ENCODE measurements around the gene WNT2B.
"Not testable (repeated sequence)": the region's sequence is repeated elsewhere in the genome, so short reads cannot be mapped to it uniquely, and the experiment has no call there.

Gene WNT2B

GRCh38 chr1:112508278-112509004 lies at the start of gene WNT2B:
Gene WNT2B, plus strand, starts transcription at chr1:112508965. Its CDS starts 298 bp downstream, at chr1:112509263.
- peak; percentile 36 for DNase-seq

GRCh38 chr1:112460615-112461014 lies 48.1 kb upstream of the WNT2B start:
- DNase-seq, result no peak

GRCh38 chr1:112461200-112461871 lies 47.4 kb upstream of the WNT2B start:
- no peak for DNase-seq

GRCh38 chr1:112462953-112463279 lies 45.8 kb upstream of the WNT2B start:
- DNase-seq, result no peak

- DNase-seq, result no peak
These were observed 44.3 kb upstream of the WNT2B start for GRCh38 chr1:112464501-112464900.

- no peak for DNase-seq
These were observed 43.6 kb upstream of the WNT2B start for GRCh38 chr1:112465122-112465521.

GRCh38 chr1:112466078-112466660 lies 42.6 kb upstream of the WNT2B start:
- DNase-seq, result peak; percentile 91

GRCh38 chr1:112470324-112470723 lies 38.4 kb upstream of the WNT2B start:
- not testable (repeated sequence) for DNase-seq

GRCh38 chr1:112470966-112471365 lies 37.8 kb upstream of the WNT2B start:
- DNase-seq, result no peak

- no peak for DNase-seq
These were observed 36.6 kb upstream of the WNT2B start for GRCh38 chr1:112472142-112472541.

GRCh38 chr1:112477550-112477949 lies 31.2 kb upstream of the WNT2B start:
- DNase-seq, result no peak

- no peak for DNase-seq
These were observed 30.5 kb upstream of the WNT2B start for GRCh38 chr1:112478314-112478713.

GRCh38 chr1:112486063-112486462 lies 22.7 kb upstream of the WNT2B start:
- not testable (repeated sequence) for DNase-seq

- not testable (repeated sequence) for DNase-seq
These were observed 21.1 kb upstream of the WNT2B start for GRCh38 chr1:112487686-112488085.

- DNase-seq, result no peak
These were observed 20.6 kb upstream of the WNT2B start for GRCh38 chr1:112488141-112488540.

- DNase-seq, result no peak
These were observed 16.7 kb upstream of the WNT2B start for GRCh38 chr1:112492076-112492475.

GRCh38 chr1:112493351-112493750 lies 15.4 kb upstream of the WNT2B start:
- no peak for DNase-seq

GRCh38 chr1:112496290-112496689 lies 12.5 kb upstream of the WNT2B start:
- no peak for DNase-seq

GRCh38 chr1:112501810-112502641 lies 6.7 kb upstream of the WNT2B start:
- peak; percentile 58 for DNase-seq

GRCh38 chr1:112502826-112503225 lies 5.9 kb upstream of the WNT2B start:
- DNase-seq, result no peak

GRCh38 chr1:112504001-112504660 lies 4.6 kb upstream of the WNT2B start:
- no peak for DNase-seq

GRCh38 chr1:112504661-112505399 lies 3.9 kb upstream of the WNT2B start:
- DNase-seq, result no peak

Data from activated CD4-positive, alpha-beta T cell treated with anti-CD3 and anti-CD28 coated beads, Interleukin-2, amount 50 U/mL, for 16 hours (primary cell).